ENCODE measurements around the gene NPTX1. TPM values are rescaled to one million over a fixed set of nuclear protein-coding genes. Genes with fewer than 3 reads are reported as not detected.
A peak's percentile ranks its signal among the peaks of the same experiment; 100 is the strongest.

NPTX1 gene
- total and polyA plus RNA-seq, 2 of the 13 experiments (the other 11 are each of a cell fraction or from before 2014, with no cell fraction given): 0.01 TPM; not detected in 1

DNA sequence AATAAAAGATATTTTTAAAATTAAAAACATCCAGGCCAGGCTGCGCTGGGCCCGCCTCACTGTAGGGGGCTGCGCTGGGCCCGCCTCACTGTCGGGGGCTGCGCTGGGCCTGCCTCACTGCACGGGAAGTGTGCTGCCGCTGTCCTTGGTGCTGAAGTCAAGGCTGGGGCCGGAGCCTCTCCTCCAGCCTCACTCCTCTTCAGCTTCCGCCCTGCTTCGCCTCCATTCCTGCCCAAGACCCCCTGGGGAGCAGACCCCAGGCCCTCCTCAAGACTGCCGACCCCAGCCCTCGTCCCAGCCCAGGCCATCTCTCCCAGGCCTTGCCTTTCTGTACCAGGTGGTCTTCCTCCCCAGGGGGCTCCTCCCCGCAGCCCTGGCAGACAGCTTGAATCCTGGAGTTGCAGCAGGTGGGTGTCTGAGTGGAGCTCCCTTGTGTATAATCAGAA is 35.3 kb downstream of the NPTX1 start (continued):
- TF ChIP-seq, protein P1, sequence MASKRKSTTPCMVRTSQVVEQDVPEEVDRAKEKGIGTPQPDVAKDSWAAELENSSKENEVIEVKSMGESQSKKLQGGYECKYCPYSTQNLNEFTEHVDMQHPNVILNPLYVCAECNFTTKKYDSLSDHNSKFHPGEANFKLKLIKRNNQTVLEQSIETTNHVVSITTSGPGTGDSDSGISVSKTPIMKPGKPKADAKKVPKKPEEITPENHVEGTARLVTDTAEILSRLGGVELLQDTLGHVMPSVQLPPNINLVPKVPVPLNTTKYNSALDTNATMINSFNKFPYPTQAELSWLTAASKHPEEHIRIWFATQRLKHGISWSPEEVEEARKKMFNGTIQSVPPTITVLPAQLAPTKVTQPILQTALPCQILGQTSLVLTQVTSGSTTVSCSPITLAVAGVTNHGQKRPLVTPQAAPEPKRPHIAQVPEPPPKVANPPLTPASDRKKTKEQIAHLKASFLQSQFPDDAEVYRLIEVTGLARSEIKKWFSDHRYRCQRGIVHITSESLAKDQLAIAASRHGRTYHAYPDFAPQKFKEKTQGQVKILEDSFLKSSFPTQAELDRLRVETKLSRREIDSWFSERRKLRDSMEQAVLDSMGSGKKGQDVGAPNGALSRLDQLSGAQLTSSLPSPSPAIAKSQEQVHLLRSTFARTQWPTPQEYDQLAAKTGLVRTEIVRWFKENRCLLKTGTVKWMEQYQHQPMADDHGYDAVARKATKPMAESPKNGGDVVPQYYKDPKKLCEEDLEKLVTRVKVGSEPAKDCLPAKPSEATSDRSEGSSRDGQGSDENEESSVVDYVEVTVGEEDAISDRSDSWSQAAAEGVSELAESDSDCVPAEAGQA (IDR thresholded peaks at IDR 0.05; ENCODE audit: low read depth): no peak
- TF ChIP-seq, protein P1 (CRISPR knock-in tag; IDR thresholded peaks at IDR 0.05; ENCODE audit: borderline replicate concordance): peak; percentile 78; the same call in 1 of the 2 replicates
- TF ChIP-seq, protein P2, sequence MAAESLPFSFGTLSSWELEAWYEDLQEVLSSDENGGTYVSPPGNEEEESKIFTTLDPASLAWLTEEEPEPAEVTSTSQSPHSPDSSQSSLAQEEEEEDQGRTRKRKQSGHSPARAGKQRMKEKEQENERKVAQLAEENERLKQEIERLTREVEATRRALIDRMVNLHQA (CRISPR knock-in tag; IDR thresholded peaks at IDR 0.05): no peak
- TF ChIP-seq HNRNPL (IDR thresholded peaks at IDR 0.05; ENCODE audit: low read depth, low read length) (no peak), KAT2B (IDR thresholded peaks at IDR 0.05; ENCODE audit: borderline replicate concordance, low read depth, low read length) (no peak), ZNF383 (CRISPR knock-in tag; IDR thresholded peaks at IDR 0.05; ENCODE audit: borderline replicate concordance) (no peak), JUND (CRISPR knock-in tag; IDR thresholded peaks at IDR 0.05) (peak; percentile 24; the same call in 1 of the 2 replicates), ZNF552 (CRISPR knock-in tag; IDR thresholded peaks at IDR 0.05; ENCODE audit: borderline replicate concordance) (0 out of 2 replicates have a peak, but pooled peaks have one; percentile 60), ZNF766 (CRISPR knock-in tag; IDR thresholded peaks at IDR 0.05; ENCODE audit: borderline replicate concordance) (peak; percentile 95; the same call in 1 of the 2 replicates), ZNF747 (CRISPR knock-in tag; IDR thresholded peaks at IDR 0.05; ENCODE audit: borderline replicate concordance) (peak; percentile 86; the same call in 1 of the 2 replicates), ZBTB7B (CRISPR knock-in tag; IDR thresholded peaks at IDR 0.05) (peak; percentile 72; the same call in 1 of the 2 replicates), GTF2F1 (IDR thresholded peaks at IDR 0.05; ENCODE audit: low read length) (no peak), ZNF282 (IDR thresholded peaks at IDR 0.05; ENCODE audit: partially characterized antibody) (no peak), PRPF4 (IDR thresholded peaks at IDR 0.05; ENCODE audit: low read depth, low read length, poor library complexity, severe bottlenecking) (no peak), ZNF556 (CRISPR knock-in tag; IDR thresholded peaks at IDR 0.05; ENCODE audit: borderline replicate concordance) (no peak), EED (CRISPR knock-in tag; IDR thresholded peaks at IDR 0.05) (0 out of 2 replicates have a peak, but pooled peaks have one; percentile 66), ZNF251 (CRISPR knock-in tag; IDR thresholded peaks at IDR 0.05) (0 out of 2 replicates have a peak, but pooled peaks have one; percentile 70)
- TF ChIP-seq, protein P3, sequence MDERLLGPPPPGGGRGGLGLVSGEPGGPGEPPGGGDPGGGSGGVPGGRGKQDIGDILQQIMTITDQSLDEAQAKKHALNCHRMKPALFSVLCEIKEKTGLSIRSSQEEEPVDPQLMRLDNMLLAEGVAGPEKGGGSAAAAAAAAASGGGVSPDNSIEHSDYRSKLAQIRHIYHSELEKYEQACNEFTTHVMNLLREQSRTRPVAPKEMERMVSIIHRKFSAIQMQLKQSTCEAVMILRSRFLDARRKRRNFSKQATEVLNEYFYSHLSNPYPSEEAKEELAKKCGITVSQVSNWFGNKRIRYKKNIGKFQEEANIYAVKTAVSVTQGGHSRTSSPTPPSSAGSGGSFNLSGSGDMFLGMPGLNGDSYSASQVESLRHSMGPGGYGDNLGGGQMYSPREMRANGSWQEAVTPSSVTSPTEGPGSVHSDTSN (CRISPR knock-in tag; IDR thresholded peaks at IDR 0.05): no peak
- TF ChIP-seq, protein P4, sequence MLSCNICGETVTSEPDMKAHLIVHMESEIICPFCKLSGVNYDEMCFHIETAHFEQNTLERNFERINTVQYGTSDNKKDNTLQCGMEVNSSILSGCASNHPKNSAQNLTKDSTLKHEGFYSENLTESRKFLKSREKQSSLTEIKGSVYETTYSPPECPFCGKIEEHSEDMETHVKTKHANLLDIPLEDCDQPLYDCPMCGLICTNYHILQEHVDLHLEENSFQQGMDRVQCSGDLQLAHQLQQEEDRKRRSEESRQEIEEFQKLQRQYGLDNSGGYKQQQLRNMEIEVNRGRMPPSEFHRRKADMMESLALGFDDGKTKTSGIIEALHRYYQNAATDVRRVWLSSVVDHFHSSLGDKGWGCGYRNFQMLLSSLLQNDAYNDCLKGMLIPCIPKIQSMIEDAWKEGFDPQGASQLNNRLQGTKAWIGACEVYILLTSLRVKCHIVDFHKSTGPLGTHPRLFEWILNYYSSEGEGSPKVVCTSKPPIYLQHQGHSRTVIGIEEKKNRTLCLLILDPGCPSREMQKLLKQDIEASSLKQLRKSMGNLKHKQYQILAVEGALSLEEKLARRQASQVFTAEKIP (CRISPR knock-in tag; IDR thresholded peaks at IDR 0.05; ENCODE audit: borderline replicate concordance): no peak
- TF ChIP-seq, protein P5, sequence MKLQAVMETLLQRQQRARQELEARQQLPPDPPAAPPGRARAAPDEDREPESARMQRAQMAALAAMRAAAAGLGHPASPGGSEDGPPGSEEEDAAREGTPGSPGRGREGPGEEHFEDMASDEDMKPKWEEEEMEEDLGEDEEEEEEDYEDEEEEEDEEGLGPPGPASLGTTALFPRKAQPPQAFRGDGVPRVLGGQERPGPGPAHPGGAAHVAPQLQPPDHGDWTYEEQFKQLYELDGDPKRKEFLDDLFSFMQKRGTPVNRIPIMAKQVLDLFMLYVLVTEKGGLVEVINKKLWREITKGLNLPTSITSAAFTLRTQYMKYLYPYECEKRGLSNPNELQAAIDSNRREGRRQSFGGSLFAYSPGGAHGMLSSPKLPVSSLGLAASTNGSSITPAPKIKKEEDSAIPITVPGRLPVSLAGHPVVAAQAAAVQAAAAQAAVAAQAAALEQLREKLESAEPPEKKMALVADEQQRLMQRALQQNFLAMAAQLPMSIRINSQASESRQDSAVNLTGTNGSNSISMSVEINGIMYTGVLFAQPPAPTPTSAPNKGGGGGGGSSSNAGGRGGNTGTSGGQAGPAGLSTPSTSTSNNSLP (IDR thresholded peaks at IDR 0.05; ENCODE audit: low read depth, low read length): no peak
